ENCODE data around the gene COL12A1. TPM values are rescaled to one million over a fixed set of nuclear protein-coding genes. Genes with fewer than 3 reads are reported as not detected.

Gene COL12A1
- total RNA-seq, 4 donors from 2014 or later: 136 to 423 (median 275) TPM

GRCh38 chr6:75116946-75117345 is 88.9 kb downstream of the COL12A1 start:
- intact Hi-C loops (cut with DNase I; ENCODE audit: low total_unique reads): no loop called here
- Histone ChIP-seq H3K27me3 (no peaks in the 10 kb centered on the region), H3K9me3 (no peaks in the 10 kb centered on the region), H3K36me3 (no peaks in the 10 kb centered on the region), H3K4me3 (no peak overlapping the region), H3K27ac (no peak overlapping the region), H3K4me1 (peaks cover 0 to 3% of the 10 kb centered on the region in 2 donors)
- no peak for TF ChIP-seq CTCF (IDR thresholded peaks at IDR 0.05)
- TF ChIP-seq POLR2A (IDR thresholded peaks at IDR 0.05): no peak
- DNase-seq: no peak

- no peak for TF ChIP-seq CTCF (IDR thresholded peaks at IDR 0.05)
- TF ChIP-seq POLR2A (IDR thresholded peaks at IDR 0.05): no peak
- peaks cover 0 to 3% of the 10 kb centered on the region in 2 donors for H3K4me1 ChIP-seq
- H3K27me3 ChIP-seq: no peaks in the 10 kb centered on the region
- DNase-seq: no peak
- intact Hi-C loops (cut with DNase I; ENCODE audit: low total_unique reads): no loop called here
- H3K27ac ChIP-seq: peak overlapping the region; percentile 45 to 55
- no peaks in the 10 kb centered on the region for H3K9me3 ChIP-seq
- no peak overlapping the region for H3K4me3 ChIP-seq
- no peaks in the 10 kb centered on the region for H3K36me3 ChIP-seq
Measured at GRCh38 chr6:75115481-75115880, 90.4 kb downstream of the COL12A1 start.

GRCh38 chr6:75114806-75115205 is 91.0 kb downstream of the COL12A1 start:
- Histone ChIP-seq H3K27me3 (no peaks in the 10 kb centered on the region), H3K36me3 (no peaks in the 10 kb centered on the region), H3K4me1 (peaks cover 0 to 3% of the 10 kb centered on the region in 2 donors), H3K9me3 (no peaks in the 10 kb centered on the region), H3K27ac (peak overlapping the region; percentile 45 to 55), H3K4me3 (no peak overlapping the region)
- intact Hi-C loops (cut with DNase I; ENCODE audit: low total_unique reads): no loop called here
- no peak for DNase-seq
- TF ChIP-seq POLR2A (IDR thresholded peaks at IDR 0.05) (no peak), CTCF (IDR thresholded peaks at IDR 0.05) (no peak)

- H3K4me1 ChIP-seq: peaks cover 0 to 3% of the 10 kb centered on the region in 2 donors
- no peak for DNase-seq
- TF ChIP-seq POLR2A (IDR thresholded peaks at IDR 0.05) (no peak), CTCF (IDR thresholded peaks at IDR 0.05) (no peak)
- no peaks in the 10 kb centered on the region for H3K27me3 ChIP-seq
- H3K4me3 ChIP-seq: no peak overlapping the region
- intact Hi-C loops (cut with DNase I; ENCODE audit: low total_unique reads): no loop called here
- H3K36me3 ChIP-seq: no peaks in the 10 kb centered on the region
- H3K9me3 ChIP-seq: no peaks in the 10 kb centered on the region
- H3K27ac ChIP-seq: peak overlapping the region; percentile 45 to 55
Measured at GRCh38 chr6:75114195-75114594, 91.7 kb downstream of the COL12A1 start.

GRCh38 chr6:75113446-75113845 is 92.4 kb downstream of the COL12A1 start:
- Histone ChIP-seq H3K27ac (peak overlapping the region in 1 of 2 donors; percentile 55), H3K36me3 (no peaks in the 10 kb centered on the region), H3K4me1 (peaks cover 0 to 3% of the 10 kb centered on the region in 2 donors), H3K4me3 (no peak overlapping the region), H3K9me3 (no peaks in the 10 kb centered on the region), H3K27me3 (no peaks in the 10 kb centered on the region)
- TF ChIP-seq POLR2A (IDR thresholded peaks at IDR 0.05) (no peak), CTCF (IDR thresholded peaks at IDR 0.05) (no peak)
- DNase-seq: no peak
- intact Hi-C loops (cut with DNase I; ENCODE audit: low total_unique reads): no loop called here
